ENCODE results near the gene DDX6.
A peak's percentile ranks its signal among the peaks of the same experiment; 100 is the strongest.
"Not testable (repeated sequence)": the region's sequence is repeated elsewhere in the genome, so short reads cannot be mapped to it uniquely, and the experiment has no call there.

DDX6 gene, protein sequence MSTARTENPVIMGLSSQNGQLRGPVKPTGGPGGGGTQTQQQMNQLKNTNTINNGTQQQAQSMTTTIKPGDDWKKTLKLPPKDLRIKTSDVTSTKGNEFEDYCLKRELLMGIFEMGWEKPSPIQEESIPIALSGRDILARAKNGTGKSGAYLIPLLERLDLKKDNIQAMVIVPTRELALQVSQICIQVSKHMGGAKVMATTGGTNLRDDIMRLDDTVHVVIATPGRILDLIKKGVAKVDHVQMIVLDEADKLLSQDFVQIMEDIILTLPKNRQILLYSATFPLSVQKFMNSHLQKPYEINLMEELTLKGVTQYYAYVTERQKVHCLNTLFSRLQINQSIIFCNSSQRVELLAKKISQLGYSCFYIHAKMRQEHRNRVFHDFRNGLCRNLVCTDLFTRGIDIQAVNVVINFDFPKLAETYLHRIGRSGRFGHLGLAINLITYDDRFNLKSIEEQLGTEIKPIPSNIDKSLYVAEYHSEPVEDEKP

GRCh38 chr11:118791111-118791960 lies at the start of gene DDX6:
Gene DDX6 (minus strand): TSS chr11:118791164. CDS start chr11:118786251, 4,913 bp downstream.
- DNase-seq: peak; percentile 84
- in situ Hi-C loops (cut with MboI; ENCODE audit: low pct_unique_long_range_greater_than_20kb, low sequenced_read_pairs): no loop called here

DNA sequence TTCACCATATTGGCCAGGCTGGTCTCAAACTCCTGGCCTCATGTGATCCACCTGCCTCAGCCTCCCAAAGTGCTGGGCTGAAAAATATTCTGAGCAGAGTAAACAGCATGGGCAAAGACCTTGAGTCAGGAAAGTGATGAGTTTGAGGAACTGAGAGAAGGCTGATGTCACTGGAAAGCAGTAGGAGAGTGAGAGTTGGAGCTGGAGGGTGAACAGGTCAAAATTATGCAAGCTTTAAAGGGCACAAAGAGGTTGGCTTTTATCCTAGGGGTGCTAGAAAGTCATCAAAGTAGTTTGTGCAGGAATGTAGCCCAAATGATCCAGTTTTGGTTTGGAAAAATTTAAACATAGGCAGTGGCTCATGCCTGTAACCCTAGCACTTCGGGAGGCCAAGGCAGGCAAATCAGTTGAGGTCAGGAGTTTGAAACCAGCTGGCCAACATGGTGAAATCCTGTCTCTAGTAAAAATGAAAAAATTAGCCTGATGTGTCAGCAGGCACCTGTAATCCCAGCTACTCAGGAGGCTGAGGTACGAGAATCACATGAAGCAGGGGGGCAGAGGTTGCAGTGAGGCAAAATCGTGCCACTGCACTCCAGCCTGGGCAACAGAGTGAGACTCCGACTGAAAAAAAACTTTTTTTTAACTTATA lies 48.1 kb upstream of the DDX6 start:
- in situ Hi-C loops (cut with MboI; ENCODE audit: low pct_unique_long_range_greater_than_20kb, low sequenced_read_pairs): no loop called here
- DNase-seq: no peak

DNA sequence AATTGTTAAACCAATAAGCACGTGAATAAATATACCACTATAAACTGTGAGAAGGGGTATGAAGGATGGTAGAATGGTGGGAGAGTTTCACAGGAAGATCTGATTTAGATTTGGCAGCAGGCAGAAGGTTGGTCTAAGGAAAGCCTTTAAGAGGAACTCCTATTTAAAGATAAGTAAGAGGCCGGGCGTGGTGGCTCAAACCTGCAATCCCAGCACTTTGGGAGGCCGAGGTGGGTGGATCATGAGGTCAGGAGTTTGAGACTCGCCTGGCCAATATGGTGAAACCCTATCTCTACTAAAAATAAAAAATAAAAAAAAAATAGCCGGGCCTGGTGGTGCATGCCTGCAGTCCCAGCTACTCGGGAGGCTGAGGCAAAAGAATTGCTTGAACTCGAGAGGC lies 46.9 kb upstream of the DDX6 start:
- in situ Hi-C loops (cut with MboI; ENCODE audit: low pct_unique_long_range_greater_than_20kb, low sequenced_read_pairs): no loop called here
- DNase-seq: no peak

DNA sequence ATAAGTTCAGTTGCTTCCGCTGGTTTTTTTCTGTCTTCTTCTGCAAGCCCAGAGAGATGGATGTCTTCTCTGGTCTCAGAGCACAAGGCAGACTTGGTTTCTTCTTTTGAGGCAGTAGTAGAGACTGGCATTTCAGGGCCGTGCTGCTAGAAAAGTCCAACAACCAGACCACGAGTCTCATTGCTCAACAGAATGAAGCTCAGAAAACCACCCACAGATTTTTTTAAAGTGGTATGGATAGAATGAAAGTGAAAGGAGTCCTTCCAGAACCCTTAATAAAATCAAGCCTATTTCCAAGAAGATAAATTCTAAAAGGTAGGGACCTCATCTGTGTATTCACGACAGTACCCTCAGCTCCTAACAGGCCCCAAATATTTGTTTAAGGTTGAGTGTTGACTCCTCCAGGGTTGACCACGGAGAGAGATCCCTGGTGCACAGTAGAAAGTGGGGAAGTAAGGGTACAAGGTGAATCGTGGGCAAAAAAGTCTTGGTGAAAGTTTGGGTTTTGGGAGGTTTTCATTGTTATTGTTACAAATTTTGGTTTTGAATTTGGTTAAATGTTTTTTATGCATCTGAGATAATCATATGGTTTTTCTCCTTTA lies 43.6 kb upstream of the DDX6 start:
- in situ Hi-C loops (cut with MboI; ENCODE audit: low pct_unique_long_range_greater_than_20kb, low sequenced_read_pairs): no loop called here
- DNase-seq: no peak

DNA sequence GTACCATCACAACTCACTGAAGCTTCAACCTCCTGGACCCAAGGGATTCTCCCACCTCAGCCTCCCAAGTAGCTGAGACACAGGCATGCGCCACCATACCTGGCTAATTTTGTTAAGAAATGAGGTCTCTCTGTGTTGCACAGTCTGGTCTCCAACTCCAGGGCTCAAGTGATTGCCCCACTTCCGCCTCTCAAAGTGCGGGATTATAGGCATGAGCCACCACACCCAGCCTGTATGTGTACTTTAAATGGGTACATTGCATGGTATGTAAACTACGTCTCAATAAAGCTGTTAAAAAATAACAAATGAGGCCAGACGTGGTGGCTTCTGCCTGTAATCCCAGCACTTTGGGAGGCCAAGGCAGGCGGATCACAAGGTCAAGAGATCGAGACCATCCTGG lies 36.2 kb upstream of the DDX6 start:
- in situ Hi-C loops (cut with MboI; ENCODE audit: low pct_unique_long_range_greater_than_20kb, low sequenced_read_pairs): no loop called here
- no peak for DNase-seq

GRCh38 chr11:118822936-118823510 lies 32.1 kb upstream of the DDX6 start:
- in situ Hi-C loops (cut with MboI; ENCODE audit: low pct_unique_long_range_greater_than_20kb, low sequenced_read_pairs): not testable (repeated sequence)

DNA sequence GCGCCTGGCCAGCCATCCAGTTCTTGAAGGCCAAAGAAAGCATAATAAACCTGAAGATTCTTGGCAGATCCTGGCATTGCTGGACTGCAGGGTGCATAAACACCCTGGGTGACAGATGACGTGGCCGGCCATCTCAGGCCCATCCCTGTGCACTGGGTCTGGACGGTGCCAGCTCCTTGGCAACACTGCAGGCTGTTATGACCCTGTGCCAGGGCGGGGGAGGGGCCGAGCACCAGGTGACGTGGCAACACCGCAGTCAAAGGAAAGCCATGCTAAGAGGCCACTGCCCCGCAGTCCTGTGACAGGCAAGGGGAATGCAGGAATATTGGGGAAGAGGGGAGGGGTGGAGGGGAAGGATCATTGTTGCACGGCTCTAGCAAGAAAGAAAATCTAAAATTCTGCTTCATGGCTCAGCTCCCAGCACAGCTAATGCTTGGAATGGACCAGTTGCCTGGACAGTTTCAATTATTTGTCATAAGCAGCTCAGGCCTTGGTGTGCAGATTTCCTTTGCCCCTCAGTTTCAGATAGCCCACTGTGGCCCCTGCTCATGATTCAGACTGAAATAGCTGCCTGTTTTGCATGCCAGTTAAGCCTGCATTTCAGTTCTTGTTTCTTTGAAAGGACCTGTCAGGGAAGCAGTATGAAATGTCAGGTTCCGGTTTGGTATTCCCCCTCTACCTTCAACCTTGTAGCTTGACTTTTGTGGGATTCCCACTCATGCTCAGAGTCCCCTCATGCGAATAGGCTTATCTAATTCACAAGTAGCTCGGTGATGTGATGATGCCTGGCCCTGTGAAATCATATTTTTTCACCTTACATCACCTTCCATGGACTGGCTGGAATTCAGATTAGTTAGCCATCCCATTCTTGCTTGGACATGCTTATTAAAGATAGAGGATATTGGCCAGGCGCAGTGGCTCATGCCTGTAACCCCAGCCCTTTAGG lies 29.7 kb upstream of the DDX6 start:
- DNase-seq: no peak
- in situ Hi-C loops (cut with MboI; ENCODE audit: low pct_unique_long_range_greater_than_20kb, low sequenced_read_pairs): no loop called here

More at GRCh38 chr11:118822936-118823510, 32.1 kb upstream of the DDX6 start:
- not testable (repeated sequence) for DNase-seq

GRCh38 chr11:118820025-118820379 lies 29.0 kb upstream of the DDX6 start:
- DNase-seq; in situ Hi-C loops (cut with MboI; ENCODE audit: low pct_unique_long_range_greater_than_20kb, low sequenced_read_pairs): not testable (repeated sequence)

DNA sequence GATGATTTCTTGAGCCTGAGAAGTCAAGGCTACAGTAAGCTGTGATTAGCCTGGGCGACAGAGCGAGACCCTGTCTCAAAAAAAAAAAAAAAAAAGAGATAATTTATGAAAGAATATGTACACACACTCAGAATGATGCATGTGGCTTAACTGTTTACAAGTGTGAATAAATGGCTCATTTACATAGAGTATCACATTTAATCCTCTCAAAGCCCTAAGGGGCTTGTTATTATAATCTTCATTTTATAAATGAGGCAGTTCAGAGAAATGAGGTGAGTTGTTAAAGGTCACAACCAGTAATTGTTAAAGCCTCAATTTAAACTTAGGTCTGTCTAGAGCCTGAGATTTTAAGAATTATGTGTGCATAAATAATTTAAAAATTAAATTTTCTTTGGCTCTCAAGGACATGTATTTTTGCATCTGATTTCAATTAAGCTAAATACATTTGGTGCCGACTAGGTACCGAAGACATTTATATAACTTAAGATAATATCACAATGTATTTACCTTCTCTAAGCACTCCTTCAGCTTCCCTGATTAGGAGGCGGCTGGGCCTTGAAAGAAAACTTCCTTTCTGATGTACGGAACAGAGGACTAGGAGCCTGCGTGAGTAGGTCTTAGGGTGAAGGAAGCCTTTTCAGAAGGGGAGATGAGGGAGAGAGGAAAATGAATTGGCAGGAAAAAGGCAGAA lies 28.5 kb upstream of the DDX6 start:
- in situ Hi-C loops (cut with MboI; ENCODE audit: low pct_unique_long_range_greater_than_20kb, low sequenced_read_pairs): no loop called here

DNA sequence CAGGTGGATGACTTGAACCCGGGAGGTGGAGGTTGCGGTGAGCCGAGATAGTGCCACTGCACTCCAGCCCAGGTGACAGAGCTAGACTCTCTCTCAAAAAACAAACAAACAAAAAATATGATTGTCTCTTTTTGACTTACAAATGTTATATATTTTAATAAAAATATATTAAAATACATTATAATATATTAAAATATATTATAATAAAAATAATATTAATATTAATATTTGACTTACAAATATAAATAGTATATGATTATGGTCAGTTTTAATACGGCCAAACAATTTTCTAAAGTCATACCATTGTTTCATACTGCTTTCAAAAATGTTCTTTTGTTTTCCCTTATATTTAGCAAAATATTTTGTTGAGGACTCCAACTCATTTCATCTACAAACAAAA lies 27.2 kb upstream of the DDX6 start:
- no peak for DNase-seq
- in situ Hi-C loops (cut with MboI; ENCODE audit: low pct_unique_long_range_greater_than_20kb, low sequenced_read_pairs): no loop called here

More for the DNA sequence above, 28.5 kb upstream of the DDX6 start:
- DNase-seq: no peak

DNA sequence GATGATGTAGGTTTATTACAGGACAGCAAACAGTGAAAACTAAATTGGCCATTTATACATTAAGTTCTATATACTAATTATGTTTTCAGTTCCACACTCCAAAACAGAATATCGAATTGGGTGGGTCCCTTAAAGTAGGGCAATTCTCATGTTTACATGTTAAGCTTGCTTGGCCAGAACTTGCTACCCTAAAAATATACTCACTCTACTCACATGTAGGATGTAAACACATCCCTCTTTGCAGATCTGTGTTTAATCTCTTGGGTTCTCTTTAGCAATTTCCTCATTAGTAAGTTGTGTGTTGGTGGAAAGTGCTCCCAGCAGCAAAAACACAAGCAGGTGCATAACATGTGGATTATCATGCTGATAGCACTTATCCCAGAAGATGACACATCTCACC lies 22.6 kb upstream of the DDX6 start:
- DNase-seq: no peak
- in situ Hi-C loops (cut with MboI; ENCODE audit: low pct_unique_long_range_greater_than_20kb, low sequenced_read_pairs): no loop called here

DNA sequence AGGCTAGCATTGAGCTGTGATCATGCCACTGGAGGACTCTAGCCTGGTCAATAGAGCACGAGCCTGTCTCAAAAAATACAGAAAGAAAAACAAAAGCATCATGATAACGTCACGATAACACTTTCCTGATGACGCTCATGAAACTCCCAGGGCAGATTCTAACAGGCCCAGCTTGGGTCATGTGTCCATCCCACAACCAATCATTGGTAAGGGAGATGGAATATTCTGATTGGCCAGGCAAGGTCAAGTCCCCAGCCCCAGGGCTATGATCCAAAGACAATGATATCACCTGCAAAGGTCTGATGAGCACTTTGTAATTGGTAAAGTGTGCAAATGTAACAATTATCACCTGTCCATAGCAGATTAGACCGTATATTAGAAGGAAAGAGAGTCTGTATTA lies 21.5 kb upstream of the DDX6 start:
- in situ Hi-C loops (cut with MboI; ENCODE audit: low pct_unique_long_range_greater_than_20kb, low sequenced_read_pairs): no loop called here
- DNase-seq: no peak

DNA sequence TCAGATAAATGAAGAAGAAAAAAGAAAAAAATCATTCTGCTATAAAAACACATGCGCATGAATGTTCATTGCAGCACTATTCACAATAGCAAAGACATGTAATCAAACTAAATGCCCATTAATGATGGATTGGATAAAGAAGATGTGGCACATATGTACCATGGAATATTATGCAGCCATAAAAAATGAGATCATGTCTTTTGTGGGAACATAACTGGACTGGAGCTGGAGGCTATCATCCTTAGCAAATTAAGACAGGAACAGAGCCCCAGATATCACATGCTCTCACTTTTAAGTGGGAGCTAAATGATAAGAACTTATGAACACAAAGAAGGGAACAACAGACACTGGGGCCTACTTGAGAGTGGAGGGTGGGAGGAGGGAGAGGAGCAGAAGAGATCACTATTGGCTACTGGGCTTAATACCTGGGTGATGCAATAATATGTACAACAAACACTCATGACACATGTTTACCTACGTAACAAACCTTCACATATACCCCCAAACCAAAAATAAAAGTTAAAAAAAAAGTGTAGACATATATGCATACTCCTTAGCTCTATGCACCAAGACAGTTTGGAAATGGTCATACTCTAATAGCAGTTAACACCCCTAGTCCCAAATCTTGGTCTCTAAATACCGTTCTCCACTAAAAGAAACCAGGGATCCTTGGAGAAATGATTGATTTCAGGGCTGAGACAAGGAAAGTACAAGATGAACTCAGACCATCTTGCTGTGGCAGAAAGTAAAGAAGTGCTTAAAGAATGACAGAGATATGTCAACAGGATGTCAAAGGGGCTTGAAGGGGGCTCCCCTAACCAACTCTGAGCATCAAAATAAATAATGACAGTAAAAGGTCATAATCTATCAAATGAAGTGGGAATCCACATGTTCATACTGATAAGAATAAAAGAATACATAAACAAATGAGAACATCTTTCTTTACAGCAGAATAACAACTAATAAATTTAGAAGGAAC lies 17.1 kb upstream of the DDX6 start:
- in situ Hi-C loops (cut with MboI; ENCODE audit: low pct_unique_long_range_greater_than_20kb, low sequenced_read_pairs): no loop called here
- DNase-seq: no peak

GRCh38 chr11:118806400-118806799 lies 15.4 kb upstream of the DDX6 start:
- in situ Hi-C loops (cut with MboI; ENCODE audit: low pct_unique_long_range_greater_than_20kb, low sequenced_read_pairs): no loop called here
- no peak for DNase-seq

DNA sequence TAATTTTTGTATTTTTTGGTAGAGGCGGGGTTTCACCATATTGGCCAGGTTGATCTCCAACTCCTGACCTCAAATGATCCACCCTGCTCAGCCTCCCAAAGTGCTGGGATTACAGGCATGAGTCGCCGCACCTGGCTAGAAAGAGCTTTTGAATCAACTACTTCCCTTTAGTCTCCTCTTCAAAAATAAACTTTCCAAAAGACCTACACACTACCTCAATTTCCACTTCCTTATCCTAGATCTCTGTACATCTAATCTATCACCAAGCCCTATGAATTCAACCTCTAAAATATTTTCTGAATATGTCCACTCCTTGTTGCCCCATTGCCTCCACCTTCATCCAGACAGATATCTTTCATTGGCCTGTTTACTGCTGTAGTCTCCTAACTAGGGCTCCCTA lies 13.1 kb upstream of the DDX6 start:
- DNase-seq: no peak
- in situ Hi-C loops (cut with MboI; ENCODE audit: low pct_unique_long_range_greater_than_20kb, low sequenced_read_pairs): no loop called here

GRCh38 chr11:118799372-118799771 lies 8.4 kb upstream of the DDX6 start:
- DNase-seq: no peak
- in situ Hi-C loops (cut with MboI; ENCODE audit: low pct_unique_long_range_greater_than_20kb, low sequenced_read_pairs): no loop called here
